Measurements from ENCODE around the gene PTPN21.

PTPN21 gene

DNA sequence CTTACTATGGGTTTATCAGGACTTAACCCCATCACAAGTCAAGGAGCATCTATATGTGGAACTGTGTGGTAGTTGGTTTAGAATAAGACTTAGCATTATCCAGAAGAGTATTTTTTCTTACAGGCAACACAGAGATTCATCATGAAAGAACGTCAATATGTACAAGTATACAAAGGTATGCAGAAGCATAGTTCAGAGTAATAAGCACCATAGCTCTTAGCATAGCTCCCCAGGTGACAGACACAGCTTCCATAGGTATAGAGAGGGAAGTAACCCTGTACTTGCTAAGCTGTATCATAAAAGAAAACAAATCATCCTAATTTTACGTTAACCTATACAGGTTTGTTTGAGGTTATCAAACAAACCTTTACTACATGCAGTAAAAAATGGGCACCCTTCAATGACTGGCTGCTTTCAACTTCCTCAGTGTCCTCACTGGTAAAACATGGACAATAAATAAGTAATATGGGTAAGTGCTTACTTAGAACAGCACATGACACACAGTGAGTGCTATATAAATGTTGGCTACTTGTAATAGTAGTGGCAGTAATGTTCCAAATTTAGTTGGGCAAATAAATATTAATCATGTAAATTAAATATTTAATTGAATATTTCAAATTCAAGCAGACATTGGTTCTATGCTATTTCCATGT, 50.9 kb downstream of the PTPN21 start:
- DNase-seq: no peak

GRCh38 chr14:88502740-88503139, 52.1 kb downstream of the PTPN21 start:
- no peak for DNase-seq

DNA sequence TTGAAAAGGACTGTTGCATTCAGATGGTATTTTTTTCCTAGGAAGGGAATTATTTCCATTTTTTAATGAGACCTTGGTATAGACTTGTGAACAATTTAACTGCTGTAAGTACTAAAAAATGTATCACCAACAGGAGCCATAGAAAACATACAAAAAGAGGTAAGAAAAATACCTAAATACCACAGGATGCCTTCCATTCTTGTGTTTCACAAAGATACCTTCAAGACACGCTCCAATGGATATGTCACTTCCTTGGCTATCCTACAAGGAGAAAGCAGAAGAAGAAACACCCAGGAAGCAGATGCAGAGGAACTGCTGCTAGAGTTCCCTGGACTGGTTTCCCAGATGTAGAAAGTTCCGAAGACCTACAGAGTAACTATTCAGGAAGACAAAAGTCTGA, 54.2 kb downstream of the PTPN21 start:
- no peak for DNase-seq

DNA sequence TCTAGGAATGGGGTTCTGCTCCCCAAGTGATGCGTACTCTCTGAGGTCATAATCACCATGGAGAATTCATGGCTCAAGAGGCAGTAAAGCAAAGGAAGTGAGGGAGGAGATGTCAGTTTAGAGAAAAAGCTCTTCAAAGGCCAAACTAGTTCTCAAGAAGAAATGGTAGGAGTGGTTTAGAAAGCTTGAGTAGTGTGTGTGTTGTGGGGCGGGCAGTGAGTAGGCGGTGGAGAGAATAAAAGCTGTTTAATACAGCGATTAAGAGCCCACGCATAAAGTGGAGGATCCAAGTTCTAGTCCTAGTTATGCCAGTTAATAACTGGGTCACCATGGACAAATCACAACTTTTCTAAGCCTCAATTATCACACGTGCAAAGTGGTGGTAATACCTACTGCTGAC, 55.6 kb downstream of the PTPN21 start:
- no peak for DNase-seq

DNA sequence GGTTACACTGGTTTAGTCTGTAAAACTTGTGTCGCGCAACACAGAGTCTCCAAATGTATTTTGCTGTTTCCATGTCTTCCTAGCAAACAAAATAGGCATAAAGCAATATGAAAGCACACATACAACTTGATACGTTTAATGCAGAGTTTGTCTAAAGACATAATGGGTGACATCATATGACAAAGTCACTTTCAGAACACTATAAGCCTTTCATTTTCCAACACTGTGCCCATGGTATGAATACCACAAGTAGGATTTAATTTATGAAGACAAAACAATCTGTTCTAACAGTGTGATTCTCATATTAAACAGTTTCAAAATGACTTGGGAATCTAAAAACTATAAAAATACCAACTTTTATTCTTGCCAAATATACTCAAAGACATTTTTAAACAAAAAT, 58.4 kb downstream of the PTPN21 start:
- DNase-seq: no peak

DNA sequence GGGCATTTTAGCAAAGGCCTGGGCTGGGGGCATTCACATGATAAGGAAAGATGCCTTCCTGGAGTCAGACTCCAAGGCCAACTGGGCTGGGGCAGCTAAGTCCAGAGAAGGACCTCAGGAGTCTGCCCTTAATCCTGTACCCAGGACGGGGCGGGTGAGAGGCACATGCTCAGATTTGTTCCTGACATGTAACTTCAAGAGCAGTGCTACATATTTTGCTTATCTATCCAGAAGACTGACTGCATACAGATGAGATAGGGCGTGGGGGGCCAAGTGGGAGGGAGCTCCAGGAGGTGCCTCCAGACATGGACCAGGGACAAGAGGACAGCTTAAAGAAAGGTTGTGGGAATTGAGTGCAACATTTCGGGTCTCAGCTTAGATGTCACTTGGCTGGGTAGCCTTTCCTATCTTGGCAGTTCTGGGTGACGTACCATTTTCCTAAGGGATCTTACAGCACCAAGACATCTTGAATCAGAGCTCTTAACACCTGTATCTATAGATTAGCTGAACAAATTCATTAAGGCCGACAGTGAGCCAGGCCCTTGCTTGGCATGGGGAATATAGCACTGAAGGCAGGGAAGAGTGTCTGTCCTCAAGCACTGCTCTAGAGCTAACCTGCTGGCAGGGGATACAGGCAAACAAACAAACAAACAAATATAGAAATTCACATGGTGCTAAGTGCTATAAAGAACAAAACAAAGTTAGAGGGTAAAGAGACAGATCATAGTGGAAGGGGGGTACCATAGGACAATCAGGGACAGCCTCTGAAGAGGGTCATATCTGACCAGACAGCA, 61.2 kb downstream of the PTPN21 start:
- no peak for DNase-seq

DNA sequence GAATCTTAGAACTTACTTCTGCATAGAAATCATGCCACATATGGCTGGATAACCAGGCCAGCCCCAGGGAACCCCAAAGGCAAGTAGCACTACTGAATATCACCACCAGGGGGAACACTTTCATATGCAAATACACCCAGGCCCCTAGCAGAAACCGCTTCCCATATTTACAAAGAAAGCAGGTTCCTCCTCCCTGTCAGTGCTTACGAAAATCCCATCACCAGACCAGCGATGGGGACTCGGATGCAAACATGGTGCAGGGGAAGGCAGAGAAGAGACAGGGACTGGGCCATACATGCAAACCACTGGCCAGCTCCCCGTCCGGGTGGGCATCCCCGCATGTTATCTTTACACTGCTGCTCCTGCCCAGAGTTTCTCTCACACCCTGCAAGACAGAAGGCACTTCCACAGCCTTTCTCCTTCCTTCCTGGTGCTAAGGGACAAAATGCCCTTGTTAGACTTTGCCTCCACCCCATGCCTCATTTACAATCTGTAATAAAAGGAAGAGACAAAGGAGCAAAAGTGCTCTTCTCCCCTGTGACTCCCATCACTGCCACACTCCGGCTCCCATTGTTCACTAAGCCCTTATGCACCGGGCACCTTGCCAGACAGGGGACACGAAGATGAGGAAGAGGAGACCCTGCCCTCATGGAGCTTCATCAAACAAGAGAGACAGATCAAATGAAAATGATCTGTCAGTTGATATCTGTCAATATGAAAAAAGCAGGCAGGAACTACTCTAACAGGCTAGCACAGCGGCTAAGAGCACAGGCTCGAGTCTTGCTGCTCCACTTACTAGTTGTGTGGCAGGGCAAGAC, 62.3 kb downstream of the PTPN21 start:
- DNase-seq: peak; percentile 60 to 66

GRCh38 chr14:88490168-88490567, 64.6 kb downstream of the PTPN21 start:
- DNase-seq: no peak

DNA sequence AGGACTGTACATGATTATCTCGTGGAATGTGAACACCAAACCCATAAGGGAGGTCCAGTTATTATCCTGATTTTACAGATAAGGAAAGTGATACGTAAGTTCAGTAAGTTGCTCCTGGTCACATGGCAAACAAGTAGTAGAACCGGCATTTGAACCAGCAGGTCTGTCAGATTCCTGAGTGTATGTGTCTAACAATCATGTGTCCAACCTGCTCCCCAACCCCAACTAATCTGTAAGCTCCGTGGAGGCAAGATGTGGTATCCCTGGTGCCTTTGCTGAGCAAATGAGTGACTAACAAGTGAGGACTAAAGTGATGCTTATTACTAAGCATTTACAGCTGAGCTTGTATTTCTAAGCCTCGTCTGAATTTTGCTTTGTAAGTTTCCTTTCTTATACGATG, 65.9 kb downstream of the PTPN21 start:
- DNase-seq: no peak

- DNase-seq: no peak
These were observed 66.7 kb downstream of the PTPN21 start for GRCh38 chr14:88488081-88488480.

- DNase-seq: no peak
These were observed 72.3 kb downstream of the PTPN21 start for GRCh38 chr14:88482524-88482923.

DNA sequence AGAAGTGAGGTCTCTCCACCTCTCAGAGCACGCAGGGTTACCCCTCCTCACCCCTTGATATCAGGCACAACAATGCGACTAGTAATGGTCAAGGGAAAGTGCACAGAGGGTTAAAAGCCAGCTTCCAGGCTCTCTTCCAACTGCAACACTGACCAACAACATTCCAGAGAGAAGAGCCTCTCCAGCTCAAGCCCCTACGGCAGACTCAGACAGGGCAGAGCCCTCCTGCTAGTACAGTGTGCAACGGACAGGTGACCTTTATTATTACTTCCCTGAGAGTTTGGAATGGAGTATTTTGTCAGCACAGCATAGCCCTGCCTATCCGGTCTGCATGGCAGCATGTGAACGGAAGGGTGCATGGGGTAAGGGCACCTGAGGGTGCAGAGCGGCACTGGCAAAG, 73.0 kb downstream of the PTPN21 start:
- DNase-seq: no peak

DNA sequence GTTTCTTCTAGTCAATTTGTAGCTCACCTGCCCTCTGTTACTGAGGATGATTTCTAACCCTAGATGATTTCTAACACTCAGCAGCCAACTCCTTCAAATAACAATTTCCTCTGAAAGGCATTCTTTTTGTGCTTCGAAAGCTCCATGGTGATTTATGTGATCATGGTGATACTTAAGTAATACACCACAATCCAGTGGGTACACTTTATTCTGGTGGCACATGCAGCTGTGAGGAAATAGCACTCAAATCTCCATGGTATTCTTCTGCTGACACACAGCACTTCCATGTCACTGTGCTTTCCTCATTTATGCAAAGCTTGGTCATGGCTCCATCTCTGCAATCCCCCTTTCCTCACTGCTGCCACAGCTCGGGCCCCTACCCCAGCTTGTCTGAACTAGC, 73.7 kb downstream of the PTPN21 start:
- no peak for DNase-seq

- no peak for DNase-seq
These were observed 75.2 kb downstream of the PTPN21 start for GRCh38 chr14:88479574-88479987.

GRCh38 chr14:88478931-88479330, 75.9 kb downstream of the PTPN21 start:
- no peak for DNase-seq

- DNase-seq: no peak
These were observed 77.1 kb downstream of the PTPN21 start for GRCh38 chr14:88477513-88478250.

DNA sequence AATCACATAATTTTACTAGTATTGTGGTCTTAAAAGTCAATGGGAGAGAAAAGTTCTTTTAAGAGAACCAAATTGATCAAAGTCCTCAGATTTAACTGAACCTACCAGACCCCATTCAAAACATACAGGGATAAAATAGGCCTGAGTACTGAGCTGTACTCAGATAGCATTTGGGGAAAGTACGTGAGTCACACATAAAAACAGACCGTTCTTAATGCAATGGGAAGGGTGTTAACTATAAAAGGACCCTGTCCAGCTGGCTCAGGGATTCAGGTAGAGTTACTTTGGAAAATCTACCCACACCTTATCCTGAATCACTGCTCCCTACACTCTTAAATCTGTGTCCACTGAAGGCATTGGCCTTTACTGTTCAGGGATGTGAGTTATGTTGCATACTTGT, 78.0 kb downstream of the PTPN21 start:
- DNase-seq: no peak

DNA sequence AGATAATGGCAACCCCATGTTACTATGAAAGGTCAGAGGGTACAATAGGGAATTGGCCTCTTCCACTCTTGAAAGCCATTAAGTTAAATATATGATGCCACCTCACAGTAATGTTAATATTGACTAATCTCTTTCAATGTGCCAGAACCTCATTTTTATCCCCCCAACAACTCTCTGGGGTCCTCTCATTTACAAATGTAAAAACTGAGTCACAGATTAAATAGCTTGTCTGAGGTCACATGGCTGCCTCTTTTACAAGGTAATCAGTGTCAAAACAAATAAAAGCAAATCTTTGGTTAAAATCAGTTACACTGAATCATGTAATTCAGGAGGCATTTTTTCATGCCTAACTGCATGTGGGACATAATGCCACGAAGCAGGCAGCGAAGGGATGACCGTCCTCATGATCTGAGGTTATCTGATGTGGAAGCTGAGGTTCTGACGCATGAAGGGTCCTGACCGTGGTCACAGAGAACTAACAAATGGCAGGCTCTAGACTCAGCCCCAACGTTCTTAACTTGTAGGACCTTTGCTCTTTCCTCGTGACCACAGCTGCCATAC, 78.5 kb downstream of the PTPN21 start:
- no peak for DNase-seq

DNA sequence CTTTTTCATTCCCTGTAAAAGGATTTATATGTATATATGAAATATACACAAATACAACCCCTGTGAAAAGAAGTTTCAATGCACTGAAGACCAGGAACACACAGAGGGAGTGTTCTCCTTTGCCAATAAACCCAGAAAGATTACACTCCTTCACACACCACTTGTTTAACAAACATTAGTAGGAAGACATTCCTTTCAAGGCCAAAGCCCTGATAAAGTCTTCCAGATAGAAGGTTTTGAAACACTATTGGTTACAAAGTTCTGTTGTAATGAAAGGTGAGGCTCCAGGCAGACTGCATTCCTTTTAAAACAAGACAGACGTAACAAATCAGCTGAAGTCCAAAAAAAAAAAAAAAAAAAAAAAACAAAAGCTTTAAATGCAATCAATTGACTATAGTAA, 81.0 kb downstream of the PTPN21 start:
- DNase-seq: no peak

- no peak for DNase-seq
These were observed 84.0 kb downstream of the PTPN21 start for GRCh38 chr14:88470542-88471440.

- DNase-seq: no peak
These were observed 86.4 kb downstream of the PTPN21 start for GRCh38 chr14:88468406-88468805.

DNA sequence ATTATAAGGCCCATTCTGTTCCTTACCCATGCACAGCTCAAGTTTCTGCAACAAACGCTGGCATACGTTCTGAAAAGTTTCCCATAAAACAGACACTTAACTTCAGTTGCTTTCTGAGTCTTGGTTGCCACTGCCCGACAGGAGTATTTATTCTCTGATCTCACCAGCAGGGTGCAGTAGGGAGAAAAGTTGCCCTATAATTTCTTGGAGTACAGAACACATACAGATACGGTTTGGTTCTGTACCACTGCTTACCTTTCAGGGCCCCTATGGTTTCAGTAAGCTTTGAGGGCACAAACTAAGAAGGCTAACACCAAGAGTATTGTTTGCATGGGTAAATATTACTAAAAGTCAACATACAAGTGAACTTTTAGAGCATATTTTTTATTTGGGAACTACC, 91.5 kb downstream of the PTPN21 start:
- DNase-seq: peak in 1 of 2 donors; percentile 14

Measured in CD4-positive, alpha-beta T cell treated with Interleukin-4 for 1 hour (primary cell).